Body of pancreas (tissue), 4 donors: ENCODE results near the gene GPS1. TPM values are rescaled to one million over a fixed set of nuclear protein-coding genes. Genes with fewer than 3 reads are reported as not detected.

Experiments used
- ATAC-seq: fragments of 150-250 bp; one replicate; pipeline ENCODE4 v1.9.1; 2016
- DNase-seq, 4 donors: peaks; one replicate each; pipeline ENCODE4 v3.0.0-alpha.2; 2019
- H3K27ac ChIP-seq, 4 donors: fragments of 200-600 bp; sonication (generic); 1 replicate in 3 of 4; 2 replicates in 1 of 4; pipeline versions ENCODE4 v1.5.1 to v1.6.1; 2016 to 2019; ENCODE audit warnings: mild to moderate bottlenecking in 1 of 4, mixed read lengths in 1 of 4, moderate library complexity in 1 of 4
- H3K27me3 ChIP-seq, 2 donors: fragments of 200-600 bp; sonication (generic); one replicate each; pipeline ENCODE4 v1.6.0; 2016; ENCODE audit warnings: mild to moderate bottlenecking in 1 of 2
- H3K36me3 ChIP-seq, 2 donors: fragments of 200-600 bp; sonication (generic); replicated peaks in 1 of 2; 2 replicates each; pipeline ENCODE4 v1.5.1; 2016; ENCODE audit warnings: low read depth in 2 of 2; ENCODE audit not compliant: insufficient read depth in 1 of 2
- H3K4me1 ChIP-seq: fragments of 200-600 bp; sonication (generic); one replicate; pipeline ENCODE4 v1.6.0; 2016
- H3K4me3 ChIP-seq, 2 donors: fragments of 200-600 bp; sonication (generic); 1 replicate in 1 of 2; 2 replicates in 1 of 2; pipeline ENCODE4 v1.5.1; 2016 to 2019
- H3K9me3 ChIP-seq, 3 donors: fragments of 200-600 bp; sonication (generic); 1 replicate in 2 of 3; 2 replicates in 1 of 3; pipeline ENCODE4 v1.5.1; 2016
- POLR2A ChIP-seq, 3 donors: fragments of 450-650 bp; IDR thresholded peaks; one replicate each; pipeline ENCODE4 v1.6.1; 2016; ENCODE audit warnings: antibody characterized with exemption in 3 of 3, mild to moderate bottlenecking in 2 of 3
- WGBS, 2 donors: methylation state at CpG; one replicate each; pipeline ENCODE4 v1.1.5; 2017; 5-methylcytosine and 5-hydroxymethylcytosine counted together
- intact Hi-C: fragments of 100-400 bp; cut with DNase I; formaldehyde crosslinking; loops from one replicate; pipeline ENCODE4 v1.15.1; 2023
- total RNA-seq, 2 donors: library from RNA; depleted of rRNA; stranded (reverse); fragments of >200 nt; gene quantifications; one replicate each; pipeline ENCODE4 v1.1.0, GENCODE V29; 2016
- TF ChIP-seq, protein P1 (sequence below), 7 experiments: fragments of 450-650 bp in 4 of 7; fragments of 200-600 bp in 3 of 7; sonication (generic) in 3 of 7; IDR thresholded peaks; one replicate each; pipeline ENCODE4 v1.5.1; 2016 to 2019; ENCODE audit warnings: antibody characterized with exemption in 7 of 7

The GPS1 gene
- total RNA-seq, 2 donors from 2014 or later, result 63.0 to 86.4 TPM

DNA sequence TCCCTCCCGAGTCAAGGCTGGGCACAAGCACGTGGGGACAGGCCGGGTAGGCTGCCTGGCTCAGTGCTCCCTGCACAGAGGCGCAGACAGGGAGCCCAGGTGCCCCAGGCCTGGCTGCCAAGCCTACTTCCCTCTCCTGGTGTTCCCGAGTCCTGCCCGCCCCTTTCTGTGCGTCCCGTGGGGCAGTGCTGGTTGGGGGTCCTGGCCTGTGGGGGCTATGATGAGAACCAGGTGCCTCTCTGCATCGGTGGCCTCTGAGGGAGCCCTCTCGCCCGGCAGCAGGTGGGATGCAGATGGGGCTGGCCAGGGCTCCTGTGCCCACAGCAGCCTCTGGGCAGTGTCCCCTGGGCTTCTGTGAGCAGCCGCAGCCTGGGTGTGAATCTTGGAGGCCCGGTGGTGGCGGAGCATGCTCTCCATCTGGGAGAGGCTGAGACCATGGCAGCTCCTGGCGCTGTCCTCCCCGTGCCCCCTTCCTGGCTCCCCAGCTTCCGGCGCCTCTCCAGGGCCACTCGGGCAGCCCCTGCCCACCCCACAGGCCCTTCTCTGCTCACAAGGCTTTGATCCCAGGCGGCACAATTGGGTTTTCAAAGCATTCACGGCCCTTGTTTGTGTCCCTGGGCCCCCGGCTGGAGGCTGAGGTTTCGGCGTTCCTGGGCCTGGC is 36.3 kb upstream of the GPS1 start:
- ATAC-seq (no peak), DNase-seq (no peak)
- TF ChIP-seq, protein P1, sequence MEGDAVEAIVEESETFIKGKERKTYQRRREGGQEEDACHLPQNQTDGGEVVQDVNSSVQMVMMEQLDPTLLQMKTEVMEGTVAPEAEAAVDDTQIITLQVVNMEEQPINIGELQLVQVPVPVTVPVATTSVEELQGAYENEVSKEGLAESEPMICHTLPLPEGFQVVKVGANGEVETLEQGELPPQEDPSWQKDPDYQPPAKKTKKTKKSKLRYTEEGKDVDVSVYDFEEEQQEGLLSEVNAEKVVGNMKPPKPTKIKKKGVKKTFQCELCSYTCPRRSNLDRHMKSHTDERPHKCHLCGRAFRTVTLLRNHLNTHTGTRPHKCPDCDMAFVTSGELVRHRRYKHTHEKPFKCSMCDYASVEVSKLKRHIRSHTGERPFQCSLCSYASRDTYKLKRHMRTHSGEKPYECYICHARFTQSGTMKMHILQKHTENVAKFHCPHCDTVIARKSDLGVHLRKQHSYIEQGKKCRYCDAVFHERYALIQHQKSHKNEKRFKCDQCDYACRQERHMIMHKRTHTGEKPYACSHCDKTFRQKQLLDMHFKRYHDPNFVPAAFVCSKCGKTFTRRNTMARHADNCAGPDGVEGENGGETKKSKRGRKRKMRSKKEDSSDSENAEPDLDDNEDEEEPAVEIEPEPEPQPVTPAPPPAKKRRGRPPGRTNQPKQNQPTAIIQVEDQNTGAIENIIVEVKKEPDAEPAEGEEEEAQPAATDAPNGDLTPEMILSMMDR (IDR thresholded peaks at IDR 0.05), result no peak
- no peak for TF ChIP-seq POLR2A (IDR thresholded peaks at IDR 0.05)
- Histone ChIP-seq H3K36me3 (no peaks in the 10 kb centered on the region), H3K4me3 (no peak overlapping the region), H3K9me3 (no peaks in the 10 kb centered on the region), H3K27ac (no peak overlapping the region), H3K27me3 (no peaks in the 10 kb centered on the region), H3K4me1 (peaks cover 25% of the 10 kb centered on the region)
- WGBS, 2 donors, result 84 to 88% methylated on average over 12 to 18 of the region's 24 CpGs
- intact Hi-C loops, result no loop called here

DNA sequence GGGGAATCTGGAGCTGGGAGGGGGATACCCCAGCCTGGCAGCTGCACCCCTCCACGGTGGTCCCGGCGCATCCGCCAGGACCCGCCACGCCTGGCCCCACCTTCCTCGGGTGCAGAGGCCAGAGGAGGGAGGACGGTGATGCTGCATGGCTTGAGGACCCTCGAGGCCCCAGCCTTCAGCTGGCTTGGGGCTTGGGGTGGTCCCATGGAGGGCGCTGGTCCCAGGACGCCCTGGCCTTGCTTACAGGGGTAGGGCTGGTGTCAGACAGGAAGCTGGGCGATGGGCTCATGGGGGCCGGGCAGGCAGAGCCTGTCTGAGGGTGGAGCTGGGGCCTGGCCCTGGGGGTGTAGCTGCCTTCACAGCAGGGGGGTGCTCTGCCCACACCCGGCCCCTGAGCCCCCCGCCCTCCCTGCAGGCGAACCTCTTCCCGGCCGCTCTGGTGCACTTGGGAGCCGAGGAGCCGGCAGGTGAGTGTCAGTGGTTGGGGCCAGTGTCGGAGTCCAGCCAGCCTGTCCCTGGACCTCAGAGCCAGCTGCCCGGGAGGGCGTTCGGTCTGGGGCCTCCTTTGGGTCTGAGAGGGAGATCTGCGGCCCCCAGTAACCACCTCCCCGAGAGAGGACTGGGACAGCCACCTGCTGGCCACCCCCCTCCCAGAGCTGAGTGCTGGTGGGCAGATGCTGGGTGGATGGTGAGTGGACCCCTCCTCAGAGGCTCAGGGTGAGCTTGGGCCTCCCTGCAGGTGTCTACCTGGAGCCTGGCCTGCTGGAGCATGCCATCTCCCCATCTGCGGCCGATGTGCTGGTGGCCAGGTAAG is 35.4 kb upstream of the GPS1 start:
- DNase-seq (no peak), ATAC-seq (no peak)
- no peak overlapping the region for H3K4me3 ChIP-seq
- no peaks in the 10 kb centered on the region for H3K27me3 ChIP-seq
- H3K9me3 ChIP-seq, result no peaks in the 10 kb centered on the region
- no peak for TF ChIP-seq POLR2A (IDR thresholded peaks at IDR 0.05)
- TF ChIP-seq, protein P1 (IDR thresholded peaks at IDR 0.05), result no peak
- whole genome bisulfite sequencing, 2 donors, result 84 to 86% methylated on average over 12 to 25 of the region's 28 CpGs
- no peak overlapping the region for H3K27ac ChIP-seq
- intact Hi-C loops, result no loop called here
- no peaks in the 10 kb centered on the region for H3K36me3 ChIP-seq
- H3K4me1 ChIP-seq, result peaks cover 33% of the 10 kb centered on the region

DNA sequence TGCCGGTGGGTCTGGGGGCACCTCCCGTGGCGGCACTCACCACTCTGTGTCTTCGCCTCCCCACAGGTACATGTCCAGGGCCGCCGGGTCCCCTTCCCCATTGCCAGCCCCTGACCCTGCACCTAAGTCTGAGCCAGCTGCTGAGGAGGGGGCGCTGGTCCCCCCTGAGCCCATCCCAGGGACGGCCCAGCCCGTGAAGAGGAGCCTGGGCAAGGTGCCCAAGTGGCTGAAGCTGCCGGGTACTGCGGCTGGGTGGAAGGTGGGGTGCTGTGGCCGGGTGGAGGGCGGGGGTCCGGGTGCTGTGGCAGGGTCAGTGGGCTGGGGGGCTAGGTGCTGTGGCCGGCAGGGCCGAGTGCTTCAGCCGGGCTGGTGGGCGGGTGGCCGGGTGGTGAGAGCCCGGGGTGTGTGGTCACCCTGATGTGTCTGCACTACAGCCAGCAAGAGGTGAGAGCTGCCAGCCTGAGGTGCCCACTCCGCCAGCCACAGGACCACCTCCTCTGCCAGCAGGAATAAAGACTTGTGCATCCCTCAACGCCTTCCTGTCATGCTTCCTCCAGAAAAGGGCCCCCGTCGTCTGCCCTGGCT is 34.7 kb upstream of the GPS1 start:
- WGBS, 2 donors, result 85 to 87% methylated on average over 7 to 24 of the region's 24 CpGs
- ATAC-seq, result no peak
- Histone ChIP-seq H3K4me1 (peaks cover 40% of the 10 kb centered on the region), H3K4me3 (no peak overlapping the region), H3K9me3 (no peaks in the 10 kb centered on the region), H3K36me3 (no peaks in the 10 kb centered on the region), H3K27me3 (no peaks in the 10 kb centered on the region), H3K27ac (no peak overlapping the region)
- intact Hi-C loops, result no loop called here
- TF ChIP-seq, protein P1 (IDR thresholded peaks at IDR 0.05), result no peak
- no peak for TF ChIP-seq POLR2A (IDR thresholded peaks at IDR 0.05)
- no peak for DNase-seq

DNA sequence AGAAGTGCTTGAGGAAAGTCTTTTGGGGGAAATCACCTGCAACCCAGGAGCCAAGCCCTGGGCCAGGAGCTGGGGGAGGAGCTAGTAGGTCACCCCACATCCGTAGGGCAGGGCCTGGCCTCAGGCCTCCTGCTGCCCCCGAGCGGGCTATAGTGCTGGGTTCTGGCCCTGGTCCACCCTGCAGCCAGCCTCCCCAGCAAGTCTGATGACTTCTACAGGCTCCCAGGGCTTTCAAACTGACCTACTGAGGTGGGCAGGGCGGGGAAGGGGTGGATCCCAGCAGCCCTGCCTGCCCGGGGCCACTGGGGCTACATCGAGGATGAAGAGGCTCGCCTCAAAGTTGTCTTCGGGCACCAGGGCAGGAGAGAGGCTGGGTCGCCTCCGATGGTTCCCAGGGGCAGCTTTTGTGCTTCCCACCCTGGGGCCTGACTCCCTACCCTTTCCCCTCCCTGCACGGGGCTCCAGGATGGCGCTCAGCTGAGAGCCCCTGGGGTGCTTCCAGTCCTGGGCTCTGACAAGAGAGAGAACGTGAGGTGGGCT is 34.0 kb upstream of the GPS1 start:
- Histone ChIP-seq H3K36me3 (no peaks in the 10 kb centered on the region), H3K27ac (no peak overlapping the region), H3K4me3 (no peak overlapping the region), H3K4me1 (peaks cover 45% of the 10 kb centered on the region), H3K9me3 (no peaks in the 10 kb centered on the region), H3K27me3 (no peaks in the 10 kb centered on the region)
- TF ChIP-seq POLR2A (IDR thresholded peaks at IDR 0.05), result no peak
- TF ChIP-seq, protein P1 (IDR thresholded peaks at IDR 0.05), result no peak
- intact Hi-C loops, result loop anchor here (2.0 kb wide), 1 partner anchor 55 kb away; no protein-coding TSS in a partner anchor
- ATAC-seq (no peak), DNase-seq (no peak)
- WGBS, 2 donors, result 75 to 81% methylated on average over 5 to 10 of the region's 13 CpGs
